ENCODE data around the gene CUZD1.

DNA sequence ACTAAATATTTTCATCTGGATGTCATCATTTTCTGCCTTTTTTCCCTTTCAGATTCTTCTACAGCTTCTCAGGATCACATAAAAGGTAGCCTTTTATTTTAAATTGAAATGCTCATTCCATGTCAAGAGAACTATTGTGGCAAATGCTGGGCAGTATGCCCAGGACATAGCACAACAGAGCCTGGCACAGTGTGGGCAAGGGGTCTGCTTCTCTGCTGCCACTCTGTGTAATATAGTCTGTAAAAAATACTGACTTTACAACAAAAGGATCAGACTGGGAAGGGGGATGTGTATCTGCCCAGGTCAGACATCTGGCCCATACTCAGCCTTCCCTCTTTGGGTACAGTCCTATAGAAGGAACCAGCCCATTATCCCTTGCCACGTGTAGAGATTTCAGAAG lies 62.7 kb downstream of the CUZD1 start:
- TF ChIP-seq TCF4 (CRISPR knock-in tag; IDR thresholded peaks at IDR 0.05; ENCODE audit: borderline replicate concordance) (no peak), TOX (CRISPR knock-in tag; IDR thresholded peaks at IDR 0.05; ENCODE audit: borderline replicate concordance) (no peak), GLIS3 (CRISPR knock-in tag; IDR thresholded peaks at IDR 0.05) (no peak), ZC3H10 (CRISPR knock-in tag; IDR thresholded peaks at IDR 0.05) (no peak), BACH2 (CRISPR knock-in tag; IDR thresholded peaks at IDR 0.05; ENCODE audit: borderline replicate concordance) (no peak), PPARA (CRISPR knock-in tag; IDR thresholded peaks at IDR 0.05; ENCODE audit: borderline replicate concordance) (no peak), CREB5 (CRISPR knock-in tag; IDR thresholded peaks at IDR 0.05; ENCODE audit: low read depth) (no peak), ZNF8 (CRISPR knock-in tag; IDR thresholded peaks at IDR 0.05) (no peak), ARNTL (CRISPR knock-in tag; IDR thresholded peaks at IDR 0.05; ENCODE audit: borderline replicate concordance, low read depth) (no peak), POU6F1 (CRISPR knock-in tag; IDR thresholded peaks at IDR 0.05; ENCODE audit: borderline replicate concordance, low read depth) (no peak), ISL1 (CRISPR knock-in tag; IDR thresholded peaks at IDR 0.05) (no peak), SNAI2 (CRISPR knock-in tag; IDR thresholded peaks at IDR 0.05) (no peak)
- TF ChIP-seq, protein P1, sequence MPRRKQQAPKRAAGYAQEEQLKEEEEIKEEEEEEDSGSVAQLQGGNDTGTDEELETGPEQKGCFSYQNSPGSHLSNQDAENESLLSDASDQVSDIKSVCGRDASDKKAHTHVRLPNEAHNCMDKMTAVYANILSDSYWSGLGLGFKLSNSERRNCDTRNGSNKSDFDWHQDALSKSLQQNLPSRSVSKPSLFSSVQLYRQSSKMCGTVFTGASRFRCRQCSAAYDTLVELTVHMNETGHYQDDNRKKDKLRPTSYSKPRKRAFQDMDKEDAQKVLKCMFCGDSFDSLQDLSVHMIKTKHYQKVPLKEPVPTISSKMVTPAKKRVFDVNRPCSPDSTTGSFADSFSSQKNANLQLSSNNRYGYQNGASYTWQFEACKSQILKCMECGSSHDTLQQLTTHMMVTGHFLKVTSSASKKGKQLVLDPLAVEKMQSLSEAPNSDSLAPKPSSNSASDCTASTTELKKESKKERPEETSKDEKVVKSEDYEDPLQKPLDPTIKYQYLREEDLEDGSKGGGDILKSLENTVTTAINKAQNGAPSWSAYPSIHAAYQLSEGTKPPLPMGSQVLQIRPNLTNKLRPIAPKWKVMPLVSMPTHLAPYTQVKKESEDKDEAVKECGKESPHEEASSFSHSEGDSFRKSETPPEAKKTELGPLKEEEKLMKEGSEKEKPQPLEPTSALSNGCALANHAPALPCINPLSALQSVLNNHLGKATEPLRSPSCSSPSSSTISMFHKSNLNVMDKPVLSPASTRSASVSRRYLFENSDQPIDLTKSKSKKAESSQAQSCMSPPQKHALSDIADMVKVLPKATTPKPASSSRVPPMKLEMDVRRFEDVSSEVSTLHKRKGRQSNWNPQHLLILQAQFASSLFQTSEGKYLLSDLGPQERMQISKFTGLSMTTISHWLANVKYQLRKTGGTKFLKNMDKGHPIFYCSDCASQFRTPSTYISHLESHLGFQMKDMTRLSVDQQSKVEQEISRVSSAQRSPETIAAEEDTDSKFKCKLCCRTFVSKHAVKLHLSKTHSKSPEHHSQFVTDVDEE (CRISPR knock-in tag; IDR thresholded peaks at IDR 0.05), result no peak
- TF ChIP-seq, protein P2, sequence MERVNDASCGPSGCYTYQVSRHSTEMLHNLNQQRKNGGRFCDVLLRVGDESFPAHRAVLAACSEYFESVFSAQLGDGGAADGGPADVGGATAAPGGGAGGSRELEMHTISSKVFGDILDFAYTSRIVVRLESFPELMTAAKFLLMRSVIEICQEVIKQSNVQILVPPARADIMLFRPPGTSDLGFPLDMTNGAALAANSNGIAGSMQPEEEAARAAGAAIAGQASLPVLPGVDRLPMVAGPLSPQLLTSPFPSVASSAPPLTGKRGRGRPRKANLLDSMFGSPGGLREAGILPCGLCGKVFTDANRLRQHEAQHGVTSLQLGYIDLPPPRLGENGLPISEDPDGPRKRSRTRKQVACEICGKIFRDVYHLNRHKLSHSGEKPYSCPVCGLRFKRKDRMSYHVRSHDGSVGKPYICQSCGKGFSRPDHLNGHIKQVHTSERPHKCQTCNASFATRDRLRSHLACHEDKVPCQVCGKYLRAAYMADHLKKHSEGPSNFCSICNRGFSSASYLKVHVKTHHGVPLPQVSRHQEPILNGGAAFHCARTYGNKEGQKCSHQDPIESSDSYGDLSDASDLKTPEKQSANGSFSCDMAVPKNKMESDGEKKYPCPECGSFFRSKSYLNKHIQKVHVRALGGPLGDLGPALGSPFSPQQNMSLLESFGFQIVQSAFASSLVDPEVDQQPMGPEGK (CRISPR knock-in tag; IDR thresholded peaks at IDR 0.05; ENCODE audit: borderline replicate concordance), result no peak
